Ascending aorta (tissue), 2 donors: Measurements from ENCODE around the gene IPP. TPM values are rescaled to one million over a fixed set of nuclear protein-coding genes. Genes with fewer than 3 reads are reported as not detected.

Experiments
- DNase-seq, 2 donors: peaks; one replicate each; pipeline ENCODE4 v3.0.0-alpha.2; 2019; ENCODE audit warnings: low spot score in 2 of 2
- H3K27ac ChIP-seq, 2 donors: fragments of 200-600 bp; sonication (generic); one replicate each; pipeline ENCODE4 v1.5.1; 2016 to 2017; ENCODE audit warnings: mild to moderate bottlenecking in 1 of 2
- H3K27me3 ChIP-seq: fragments of 200-600 bp; sonication (generic); one replicate; pipeline ENCODE4 v1.5.1; 2017
- H3K36me3 ChIP-seq, 2 donors: fragments of 200-600 bp; sonication (generic); one replicate each; pipeline ENCODE4 v1.5.1; 2016
- H3K4me1 ChIP-seq, 2 donors: fragments of 200-600 bp; sonication (generic); one replicate each; pipeline ENCODE4 v1.5.1; 2016 to 2017; ENCODE audit warnings: mild to moderate bottlenecking in 1 of 2
- H3K4me3 ChIP-seq, 2 donors: fragments of 200-600 bp; sonication (generic); one replicate each; pipeline ENCODE4 v1.5.1; 2016 to 2017; ENCODE audit warnings: mild to moderate bottlenecking in 1 of 2
- H3K9me3 ChIP-seq, 2 donors: fragments of 200-600 bp; sonication (generic); one replicate each; pipeline ENCODE4 v1.5.1; 2016
- CTCF ChIP-seq, 3 experiments: fragments of 200-600 bp in 2 of 3; fragments of 450-650 bp in 1 of 3; sonication (generic) in 2 of 3; IDR thresholded peaks; one replicate each; pipeline ENCODE4 v1.5.1; 2016 to 2019; ENCODE audit warnings: antibody characterized with exemption in 3 of 3, mild to moderate bottlenecking in 1 of 3, moderate library complexity in 1 of 3
- intact Hi-C: fragments of 100-400 bp; cut with DNase I; formaldehyde crosslinking; loops from one replicate; pipeline ENCODE4 v1.15.1; 2023
- total RNA-seq: library from RNA; depleted of rRNA; stranded (reverse); fragments of >200 nt; gene quantifications from one replicate; pipeline ENCODE4 v1.1.0, GENCODE V29; 2016

IPP gene
- total RNA-seq, 1 donor from 2014 or later = 5.5 TPM

GRCh38 chr1:45658171-45658570 is 92.3 kb downstream of the IPP start:
- no peak for TF ChIP-seq CTCF (IDR thresholded peaks at IDR 0.05)
- DNase-seq = no peak
- Histone ChIP-seq H3K36me3 (peaks cover 61 to 76% of the 10 kb centered on the region in 2 donors), H3K4me3 (no peak overlapping the region), H3K27me3 (no peaks in the 10 kb centered on the region), H3K27ac (no peak overlapping the region), H3K9me3 (no peaks in the 10 kb centered on the region), H3K4me1 (no peaks in the 10 kb centered on the region)
- intact Hi-C loops = no loop called here

GRCh38 chr1:45656573-45657226 is 93.8 kb downstream of the IPP start:
- no peak for TF ChIP-seq CTCF (IDR thresholded peaks at IDR 0.05)
- Histone ChIP-seq H3K4me1 (no peaks in the 10 kb centered on the region), H3K27me3 (no peaks in the 10 kb centered on the region), H3K27ac (no peak overlapping the region), H3K4me3 (no peak overlapping the region), H3K9me3 (no peaks in the 10 kb centered on the region), H3K36me3 (peaks cover 72 to 91% of the 10 kb centered on the region in 2 donors)
- intact Hi-C loops = no loop called here
- no peak for DNase-seq

- TF ChIP-seq CTCF (IDR thresholded peaks at IDR 0.05) = no peak
- H3K27me3 ChIP-seq = no peaks in the 10 kb centered on the region
- H3K4me3 ChIP-seq = no peak overlapping the region
- no peaks in the 10 kb centered on the region for H3K4me1 ChIP-seq
- peaks cover 75 to 100% of the 10 kb centered on the region in 2 donors for H3K36me3 ChIP-seq
- DNase-seq = no peak
- H3K9me3 ChIP-seq = no peaks in the 10 kb centered on the region
- intact Hi-C loops = no loop called here
- no peak overlapping the region for H3K27ac ChIP-seq
These were observed 95.7 kb downstream of the IPP start for GRCh38 chr1:45654540-45655280.

Other genes with a start within 250 kb of the IPP start
- gene PRDX1, start 228.8 kb downstream of the IPP start, total RNA-seq = 245 TPM
- 77.5 TPM for gene AKR1A1, start 199.8 kb downstream of the IPP start, total RNA-seq
- 49.1 TPM for gene NASP, start 166.6 kb downstream of the IPP start, total RNA-seq
- not detected for gene CCDC17, start 126.6 kb downstream of the IPP start, total RNA-seq
- gene GPBP1L1, start 64.1 kb downstream of the IPP start, total RNA-seq = 161 TPM
- 8.3 TPM for gene TMEM69, start 62.5 kb downstream of the IPP start, total RNA-seq
- gene MAST2, start 53.0 kb upstream of the IPP start, total RNA-seq = 61.0 TPM